Ectodermal cell (in vitro differentiated cells): ENCODE measurements around the gene ADCY7.

Experiments used
- H3K27ac ChIP-seq: 2 replicates; pipeline ENCODE4 v1.7.0; 2013; ENCODE audit warnings: mild to moderate bottlenecking, low read depth, low read length; ENCODE audit not compliant: insufficient read depth, poor library complexity, severe bottlenecking
- H3K27me3 ChIP-seq: 2 replicates; pipeline ENCODE4 v1.7.0; 2013; ENCODE audit warnings: mild to moderate bottlenecking, low read length; ENCODE audit not compliant: insufficient read depth, control insufficient read depth, poor library complexity, severe bottlenecking
- H3K36me3 ChIP-seq: one replicate; pipeline ENCODE4 v1.7.0; 2013; ENCODE audit warnings: low read length; ENCODE audit not compliant: control insufficient read depth, insufficient read depth
- H3K4me1 ChIP-seq: one replicate; pipeline ENCODE4 v1.7.0; 2013; ENCODE audit warnings: low read length; ENCODE audit not compliant: control insufficient read depth, insufficient read depth
- H3K4me3 ChIP-seq: 2 replicates; pipeline ENCODE4 v1.7.0; 2013; ENCODE audit warnings: low read depth, low read length, control low read depth; ENCODE audit not compliant: insufficient read depth
- H3K9me3 ChIP-seq: 2 replicates; pipeline ENCODE4 v1.7.0; 2013; ENCODE audit warnings: mild to moderate bottlenecking, low read length, moderate library complexity; ENCODE audit not compliant: control insufficient read depth
- WGBS, 2 experiments: methylation state at CpG; one replicate each; pipeline ENCODE4 v1.1.7; 2013; ENCODE audit warnings: missing lambda C conversion rate in 2 of 2; 5-methylcytosine and 5-hydroxymethylcytosine counted together

ADCY7 gene

GRCh38 chr16:50326835-50327465, 60.6 kb downstream of the ADCY7 start:
- Histone ChIP-seq H3K36me3 (peaks cover 26% of the 10 kb centered on the region), H3K4me3 (no peak overlapping the region)
- 78 to 81% methylated on average over 7 of the region's 7 CpGs for WGBS, 2 experiments

GRCh38 chr16:50329446-50330189, 63.3 kb downstream of the ADCY7 start:
- Histone ChIP-seq H3K4me1 (no peaks in the 10 kb centered on the region), H3K36me3 (peaks cover 28% of the 10 kb centered on the region), H3K9me3 (no peaks in the 10 kb centered on the region), H3K27me3 (no peaks in the 10 kb centered on the region), H3K4me3 (no peak overlapping the region), H3K27ac (no peak overlapping the region)
- 94 to 96% methylated on average over 11 of the region's 11 CpGs for WGBS, 2 experiments

More at GRCh38 chr16:50326835-50327465, 60.6 kb downstream of the ADCY7 start:
- Histone ChIP-seq H3K9me3 (no peaks in the 10 kb centered on the region), H3K27me3 (no peaks in the 10 kb centered on the region), H3K27ac (no peak overlapping the region), H3K4me1 (no peaks in the 10 kb centered on the region)

- Histone ChIP-seq H3K27ac (no peak overlapping the region), H3K4me1 (no peaks in the 10 kb centered on the region), H3K36me3 (peaks cover 25% of the 10 kb centered on the region), H3K9me3 (no peaks in the 10 kb centered on the region), H3K27me3 (no peaks in the 10 kb centered on the region), H3K4me3 (no peak overlapping the region)
- WGBS, 2 experiments = 91 to 93% methylated on average over 5 of the region's 5 CpGs
Observed at GRCh38 chr16:50331570-50331969, 65.2 kb downstream of the ADCY7 start.

DNA sequence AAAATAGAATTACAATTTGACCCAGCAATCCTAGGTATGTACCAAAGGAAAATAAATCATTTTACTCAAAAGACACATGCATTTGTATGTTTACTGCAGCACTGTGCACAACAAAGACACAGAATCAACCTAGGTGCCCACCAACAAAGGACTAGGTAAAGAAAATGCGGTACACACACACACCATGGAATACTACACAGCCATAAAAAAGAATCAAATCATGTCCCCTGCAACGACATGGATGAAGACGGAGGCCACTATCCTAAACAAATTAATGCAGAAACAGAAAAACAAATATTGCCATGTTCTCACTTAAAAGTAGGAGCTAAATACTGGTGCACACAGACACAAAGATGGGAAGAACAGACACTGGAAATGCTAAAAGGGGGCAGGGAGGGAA, 66.2 kb downstream of the ADCY7 start:
- Histone ChIP-seq H3K27ac (no peak overlapping the region), H3K4me1 (no peaks in the 10 kb centered on the region), H3K36me3 (peaks cover 26% of the 10 kb centered on the region), H3K27me3 (no peaks in the 10 kb centered on the region), H3K9me3 (no peaks in the 10 kb centered on the region), H3K4me3 (no peak overlapping the region)
- WGBS, 2 experiments = 89 to 98% methylated on average over 3 of the region's 3 CpGs

DNA sequence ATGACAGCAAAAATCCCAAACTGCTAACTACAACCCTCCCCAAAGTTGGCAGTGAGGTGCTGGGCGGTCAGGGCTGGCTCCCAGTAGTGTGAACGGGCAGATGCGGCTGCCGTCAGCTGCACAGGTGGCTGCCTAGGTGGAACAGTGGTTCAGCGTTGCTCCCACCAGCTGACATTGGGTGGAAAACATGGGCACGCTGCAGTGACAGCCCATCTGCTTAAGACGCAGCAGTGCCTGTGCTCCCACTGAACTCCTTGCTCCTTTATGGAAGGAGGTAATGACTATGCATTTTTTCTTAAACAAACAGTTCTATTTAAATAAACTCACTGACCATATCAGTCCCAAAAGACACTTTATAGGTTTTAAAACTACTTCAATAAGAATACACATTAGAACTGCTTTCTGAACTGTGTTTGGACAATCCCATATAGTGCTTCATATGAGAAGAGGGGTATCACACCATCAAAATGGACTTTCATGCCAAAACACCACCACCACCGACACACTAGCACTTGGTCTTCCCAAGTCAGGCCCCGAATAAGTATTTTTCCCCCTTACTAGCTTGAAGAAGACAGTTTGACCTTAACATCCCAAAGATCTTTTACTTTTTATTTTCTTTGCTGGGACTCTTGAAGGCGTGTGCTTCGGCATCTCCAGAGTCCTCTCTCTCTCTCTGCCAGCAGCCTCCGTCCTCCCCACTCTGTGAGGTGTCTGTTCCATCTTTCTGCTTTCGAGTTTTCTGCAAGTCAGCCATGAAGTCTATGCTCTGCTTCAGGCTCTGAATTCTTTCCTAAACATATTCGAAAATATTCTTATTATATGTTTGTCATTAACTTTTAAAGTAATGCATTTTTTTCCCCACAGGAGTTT, 68.0 kb downstream of the ADCY7 start:
- H3K4me1 ChIP-seq = no peaks in the 10 kb centered on the region
- WGBS, 2 experiments = 94% methylated on average over 13 of the region's 14 CpGs
- H3K4me3 ChIP-seq = no peak overlapping the region
- no peak overlapping the region for H3K27ac ChIP-seq
- no peaks in the 10 kb centered on the region for H3K27me3 ChIP-seq
- peaks cover 36% of the 10 kb centered on the region for H3K36me3 ChIP-seq
- H3K9me3 ChIP-seq = no peaks in the 10 kb centered on the region

GRCh38 chr16:50335196-50335958, 69.0 kb downstream of the ADCY7 start:
- H3K4me1 ChIP-seq = no peaks in the 10 kb centered on the region
- WGBS, 2 experiments = 93 to 96% methylated on average over 7 of the region's 8 CpGs
- H3K9me3 ChIP-seq = no peaks in the 10 kb centered on the region
- peaks cover 36% of the 10 kb centered on the region for H3K36me3 ChIP-seq
- H3K4me3 ChIP-seq = no peak overlapping the region
- no peaks in the 10 kb centered on the region for H3K27me3 ChIP-seq
- no peak overlapping the region for H3K27ac ChIP-seq

- Histone ChIP-seq H3K4me3 (no peak overlapping the region), H3K27me3 (no peaks in the 10 kb centered on the region), H3K36me3 (peaks cover 36% of the 10 kb centered on the region), H3K9me3 (no peaks in the 10 kb centered on the region), H3K4me1 (no peaks in the 10 kb centered on the region), H3K27ac (no peak overlapping the region)
- 78% methylated on average over 1 of the region's 1 CpG; no CpG with 5 or more reads in 1 of the 2 experiments for WGBS, 2 experiments
Observed at GRCh38 chr16:50336884-50337283, 70.5 kb downstream of the ADCY7 start.

- H3K36me3 ChIP-seq = peaks cover 33% of the 10 kb centered on the region
- H3K4me1 ChIP-seq = no peaks in the 10 kb centered on the region
- H3K27ac ChIP-seq = no peak overlapping the region
- 94 to 96% methylated on average over 7 to 8 of the region's 8 CpGs for WGBS, 2 experiments
- no peak overlapping the region for H3K4me3 ChIP-seq
- no peaks in the 10 kb centered on the region for H3K9me3 ChIP-seq
- H3K27me3 ChIP-seq = no peaks in the 10 kb centered on the region
Observed at GRCh38 chr16:50338371-50339231, 72.2 kb downstream of the ADCY7 start.

DNA sequence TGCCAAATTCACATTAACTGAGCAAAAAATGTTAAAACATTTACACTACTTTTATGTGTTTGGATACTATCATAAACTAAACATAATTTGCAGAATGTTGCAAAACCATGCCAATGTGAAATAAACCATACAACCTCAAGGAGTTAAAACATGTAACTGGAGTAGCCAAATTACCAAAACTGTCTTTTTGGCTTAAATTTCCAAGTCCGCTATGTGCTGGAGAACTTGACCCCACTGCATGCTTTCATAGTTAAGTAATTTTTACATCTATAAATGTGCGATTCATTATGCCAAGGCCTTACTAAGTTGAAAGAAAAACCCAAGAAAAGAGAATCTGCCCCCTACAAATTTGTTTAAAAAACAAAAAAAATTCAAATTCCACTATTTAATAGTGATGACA, 74.2 kb downstream of the ADCY7 start:
- Histone ChIP-seq H3K27ac (no peak overlapping the region), H3K4me1 (no peaks in the 10 kb centered on the region), H3K4me3 (no peak overlapping the region), H3K9me3 (no peaks in the 10 kb centered on the region), H3K36me3 (peaks cover 20% of the 10 kb centered on the region), H3K27me3 (no peaks in the 10 kb centered on the region)
- WGBS, 2 experiments = 100% methylated on average over 1 to 2 of the region's 2 CpGs
